DMS114 treated with DMSO at 0.1 percent for 48 hours (cell line): ENCODE data around the gene TICAM1.
"Not testable (repeated sequence)": the region's sequence is repeated elsewhere in the genome, so short reads cannot be mapped to it uniquely, and the experiment has no call there.

Experiments used
- DNase-seq: peaks from one replicate; lab custom pipeline; 2025; ENCODE audit not compliant: unreplicated experiment; lab: John Stamatoyannopoulos, UW

TICAM1 gene

GRCh38 chr19:4831304-4831978 lies at the start of gene TICAM1:
TSS of gene TICAM1 (minus strand) at chr19:4831712. CDS start at chr19:4818377, 13,335 bp downstream.
- no peak for DNase-seq

- DNase-seq, result no peak
These were observed 47.5 kb upstream of the TICAM1 start for GRCh38 chr19:4879041-4879440.

- no peak for DNase-seq
These were observed 47.0 kb upstream of the TICAM1 start for GRCh38 chr19:4878491-4878968.

- DNase-seq, result no peak
These were observed 46.4 kb upstream of the TICAM1 start for GRCh38 chr19:4877753-4878490.

DNA sequence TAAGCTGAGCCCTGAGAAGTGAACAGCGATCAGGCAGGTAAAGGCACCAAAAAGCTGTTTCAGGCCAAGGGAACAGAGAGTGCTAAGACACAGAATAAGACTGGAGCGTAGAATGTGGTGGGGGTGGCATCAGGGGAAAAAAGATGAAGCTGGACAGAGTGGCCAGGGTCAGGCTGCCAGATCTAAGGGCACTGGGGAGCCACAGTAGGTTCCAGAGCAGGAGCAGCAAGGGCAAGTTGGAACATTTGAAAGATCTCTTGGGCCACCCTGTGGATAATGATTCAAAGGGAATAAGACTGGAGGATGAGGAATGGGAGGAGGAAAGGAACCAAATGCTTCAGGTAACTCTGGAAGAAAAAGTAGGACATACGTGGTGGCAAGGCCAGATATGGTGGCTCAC lies 42.4 kb upstream of the TICAM1 start:
- no peak for DNase-seq

DNA sequence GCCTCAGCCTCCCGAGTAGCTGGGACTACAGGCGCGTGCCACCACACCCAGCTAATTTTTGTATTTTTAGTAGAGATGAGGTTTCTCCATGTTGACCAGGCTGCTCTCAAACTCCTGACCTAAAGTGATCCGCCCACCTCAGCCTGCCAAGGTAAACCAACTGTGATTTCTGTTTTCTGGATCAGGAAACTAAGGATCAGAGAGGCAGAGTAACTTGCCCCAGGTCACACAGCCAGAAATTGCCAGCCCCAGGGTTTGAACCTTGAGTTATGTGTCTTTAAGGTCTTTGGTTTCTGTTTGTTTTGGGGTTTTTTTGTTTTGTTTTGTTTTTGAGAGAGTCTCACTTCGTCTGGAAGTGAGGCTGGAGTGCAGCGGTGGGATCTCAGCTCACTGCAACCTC lies 40.2 kb upstream of the TICAM1 start:
- DNase-seq, result no peak

DNA sequence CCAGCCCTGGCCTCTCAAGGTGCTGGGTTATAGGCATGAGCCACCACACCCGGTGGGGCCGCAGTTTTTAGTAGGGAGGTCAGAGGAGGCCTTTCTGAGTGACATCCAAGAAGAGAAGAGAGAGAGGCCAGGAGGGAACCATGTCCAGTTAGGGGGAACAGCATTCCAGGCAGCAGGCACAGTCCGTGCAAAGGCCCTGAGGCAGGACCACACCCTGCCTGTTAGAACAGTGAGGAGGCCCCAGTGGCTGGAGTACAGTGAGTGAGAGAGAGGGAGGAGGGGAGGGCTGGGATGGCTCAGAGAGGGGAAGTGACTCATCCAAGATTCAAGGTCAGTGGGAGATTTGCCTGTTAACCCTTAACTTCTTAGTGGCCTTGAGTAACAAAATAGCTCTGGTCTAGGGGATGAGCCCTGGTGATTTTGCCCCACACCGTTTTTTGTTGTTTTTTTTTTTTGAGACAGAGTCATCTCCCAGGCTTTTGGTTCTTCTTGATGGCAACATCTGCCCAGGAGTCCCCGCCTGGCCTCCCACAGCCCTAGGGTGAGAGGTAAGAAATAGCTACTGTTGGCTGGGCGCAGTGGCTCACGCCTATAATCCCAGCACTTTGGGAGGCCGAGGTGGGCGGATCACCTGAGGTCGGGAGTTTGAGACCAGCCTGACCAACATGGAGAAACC lies 38.7 kb upstream of the TICAM1 start:
- no peak for DNase-seq

DNA sequence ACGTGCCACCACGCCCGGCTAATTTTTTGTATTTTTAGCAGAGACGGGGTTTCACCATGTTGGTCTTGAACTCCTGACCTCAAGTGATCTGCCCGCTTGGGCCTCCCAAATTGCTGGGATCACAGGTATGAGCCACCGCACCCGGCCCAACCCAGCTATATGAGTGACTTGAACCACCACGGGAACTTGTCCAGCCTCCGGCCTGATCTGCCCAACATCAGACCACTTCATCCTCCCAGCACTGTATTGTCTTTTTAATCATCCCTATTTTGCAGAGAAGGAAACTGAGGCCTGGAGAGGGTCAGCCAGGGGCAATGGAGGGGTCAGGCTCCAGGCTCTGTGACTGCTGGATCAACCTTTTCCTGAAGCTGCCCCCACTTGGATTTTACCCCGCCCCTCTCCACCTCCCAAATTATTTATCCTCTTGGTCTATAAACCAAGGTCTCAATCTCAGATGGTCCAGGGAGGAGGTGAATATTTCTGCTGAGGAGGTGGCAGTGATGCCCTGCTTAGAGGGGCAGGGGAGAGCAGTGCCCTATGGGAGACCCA lies 36.8 kb upstream of the TICAM1 start:
- DNase-seq, result no peak

DNA sequence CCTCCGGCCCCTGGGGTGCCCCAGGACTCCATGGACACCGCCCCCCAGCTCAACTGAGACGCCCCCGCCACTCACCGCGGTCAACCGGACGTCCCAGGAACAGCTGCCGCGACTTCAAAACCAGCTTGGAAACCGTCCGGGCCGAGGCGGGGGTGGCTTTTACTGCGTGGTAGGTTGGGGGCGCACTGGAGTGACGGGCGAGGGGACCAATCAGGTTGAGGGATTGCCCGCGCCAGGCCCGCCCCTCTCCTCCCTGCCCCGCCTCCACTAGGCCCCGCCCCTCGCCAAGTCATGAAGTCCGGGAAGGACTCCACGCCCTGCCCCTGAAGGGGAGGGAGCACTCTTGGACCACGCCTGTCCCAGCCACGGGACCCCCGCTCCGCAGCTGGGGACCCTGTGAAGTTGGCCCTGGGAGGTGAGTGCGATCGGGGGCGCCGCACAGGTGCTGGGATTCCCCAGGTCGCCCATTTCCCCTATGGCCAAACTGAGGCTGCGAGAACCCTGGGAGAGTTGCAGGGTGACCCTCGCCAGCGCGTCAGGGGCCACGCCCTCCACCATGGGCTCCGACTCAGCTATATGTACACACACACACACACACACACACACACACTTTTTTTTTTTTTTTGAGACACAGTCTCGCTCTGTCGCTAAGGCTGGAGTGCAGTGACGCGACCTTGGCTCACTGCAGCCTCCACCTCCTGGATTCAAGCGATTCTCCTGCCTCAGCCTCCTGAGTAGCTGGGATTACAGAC lies 36.2 kb upstream of the TICAM1 start, which contains the start of gene PLIN3:
Gene PLIN3 (minus strand): TSS at position 134 of the 752 bp plus-strand sequence. CDS start 6,273 bp downstream, outside the sequence.
- peak; percentile 65 for DNase-seq

DNA sequence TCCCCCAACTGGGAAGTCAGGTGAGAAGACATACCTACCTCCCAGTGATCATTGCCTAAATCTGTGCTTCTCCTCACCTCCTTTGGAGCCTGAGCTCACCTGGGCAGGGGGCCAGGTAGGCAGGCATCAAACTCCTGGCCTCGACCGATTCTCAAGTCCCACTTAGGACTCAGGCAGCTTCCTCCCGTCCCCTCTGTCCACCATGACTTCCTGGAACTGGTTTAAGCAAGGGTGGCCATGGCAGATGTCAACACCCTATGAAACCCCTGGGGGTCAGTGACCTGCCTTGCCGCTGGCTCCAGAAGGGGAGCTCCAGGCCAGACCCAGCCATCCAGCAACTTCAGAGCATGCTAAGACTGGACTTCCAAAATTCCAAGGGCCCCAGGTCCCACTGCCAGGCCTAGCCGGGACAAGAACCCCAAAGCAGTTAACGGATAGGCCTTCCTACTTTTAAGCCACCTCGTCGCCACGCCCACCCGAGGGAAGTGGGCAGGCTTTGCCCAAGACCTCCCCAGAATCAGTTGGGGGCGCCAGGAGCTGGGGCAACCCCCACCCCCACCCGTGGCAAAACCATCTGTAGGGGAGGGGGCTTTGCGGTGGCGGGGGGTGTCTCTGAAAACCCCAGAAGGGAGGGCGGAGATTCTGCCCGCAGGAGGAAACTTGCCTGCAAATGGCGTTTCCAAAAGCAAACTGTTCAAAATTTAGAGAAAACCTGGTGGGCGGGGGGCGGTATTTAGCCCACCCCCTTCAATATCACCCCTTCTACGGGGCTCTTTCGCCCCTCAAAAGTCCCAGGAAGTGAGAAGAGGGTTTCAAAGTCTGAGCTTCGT lies 35.3 kb upstream of the TICAM1 start:
- DNase-seq, result no peak

DNA sequence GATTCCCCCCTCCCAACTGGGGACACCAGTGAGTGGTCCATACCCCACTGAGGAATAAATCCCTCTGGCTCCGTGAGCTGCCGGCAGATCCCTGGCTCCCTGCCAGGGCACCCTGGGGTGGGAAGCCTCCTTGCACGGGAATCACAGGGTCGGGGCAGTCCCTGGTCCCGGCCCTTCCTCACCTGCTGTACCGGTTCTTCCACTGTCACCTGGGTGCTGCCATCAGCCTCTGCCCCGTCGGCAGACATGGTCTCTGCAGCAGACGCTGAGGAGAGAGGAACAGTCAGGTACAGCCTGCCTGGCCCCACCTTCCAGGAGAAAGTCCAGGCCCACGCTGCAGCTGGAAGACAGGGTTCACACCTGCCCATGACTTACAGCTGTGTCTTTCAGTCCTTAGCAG lies 29.6 kb upstream of the TICAM1 start:
- no peak for DNase-seq

DNA sequence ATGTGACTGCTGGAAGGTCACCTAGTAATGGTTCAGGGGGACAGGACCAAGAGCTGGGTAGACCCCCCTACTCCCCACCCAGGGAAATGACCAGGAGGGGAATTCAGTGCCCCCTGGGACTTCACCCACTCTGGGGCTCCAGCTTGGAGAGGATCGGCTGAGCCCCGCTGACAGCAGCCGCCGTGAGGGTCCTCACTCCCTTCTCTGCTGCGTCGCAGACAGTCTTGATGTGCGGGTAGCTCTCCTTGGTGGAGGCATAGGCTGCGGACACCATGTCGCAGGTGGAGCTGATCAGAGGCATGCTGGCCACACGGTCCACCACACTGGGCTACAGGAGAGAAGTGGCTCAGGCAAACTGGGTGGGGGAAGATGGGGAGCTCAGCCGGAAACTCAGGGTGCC lies 28.2 kb upstream of the TICAM1 start:
- DNase-seq, result no peak

- not testable (repeated sequence) for DNase-seq
These were observed 25.0 kb upstream of the TICAM1 start for GRCh38 chr19:4856468-4856867.

DNA sequence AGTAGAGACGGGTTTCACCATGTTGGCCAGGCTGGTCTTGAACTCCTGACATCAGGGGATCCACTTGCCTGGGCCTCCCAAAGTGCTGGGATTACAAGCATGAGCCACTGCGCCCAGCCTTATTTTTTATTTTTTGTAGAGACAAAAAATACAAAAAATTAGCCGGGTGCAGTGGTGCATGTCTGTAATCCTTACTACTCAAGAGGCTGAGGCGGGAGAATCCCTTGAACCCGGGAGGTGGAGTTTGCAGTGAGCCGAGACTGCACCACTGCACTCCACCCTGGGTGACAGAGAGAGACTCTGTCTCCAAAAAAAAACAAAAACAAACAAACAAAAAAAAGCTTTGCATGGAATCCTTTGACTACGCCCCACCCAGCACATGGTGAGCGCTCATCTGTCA lies 22.0 kb upstream of the TICAM1 start:
- DNase-seq, result not testable (repeated sequence)

- no peak for DNase-seq
These were observed 21.0 kb upstream of the TICAM1 start for GRCh38 chr19:4852484-4852883.

- no peak for DNase-seq
These were observed 20.2 kb upstream of the TICAM1 start for GRCh38 chr19:4851551-4852290.

- DNase-seq, result no peak
These were observed 17.5 kb upstream of the TICAM1 start for GRCh38 chr19:4849019-4849418.

DNA sequence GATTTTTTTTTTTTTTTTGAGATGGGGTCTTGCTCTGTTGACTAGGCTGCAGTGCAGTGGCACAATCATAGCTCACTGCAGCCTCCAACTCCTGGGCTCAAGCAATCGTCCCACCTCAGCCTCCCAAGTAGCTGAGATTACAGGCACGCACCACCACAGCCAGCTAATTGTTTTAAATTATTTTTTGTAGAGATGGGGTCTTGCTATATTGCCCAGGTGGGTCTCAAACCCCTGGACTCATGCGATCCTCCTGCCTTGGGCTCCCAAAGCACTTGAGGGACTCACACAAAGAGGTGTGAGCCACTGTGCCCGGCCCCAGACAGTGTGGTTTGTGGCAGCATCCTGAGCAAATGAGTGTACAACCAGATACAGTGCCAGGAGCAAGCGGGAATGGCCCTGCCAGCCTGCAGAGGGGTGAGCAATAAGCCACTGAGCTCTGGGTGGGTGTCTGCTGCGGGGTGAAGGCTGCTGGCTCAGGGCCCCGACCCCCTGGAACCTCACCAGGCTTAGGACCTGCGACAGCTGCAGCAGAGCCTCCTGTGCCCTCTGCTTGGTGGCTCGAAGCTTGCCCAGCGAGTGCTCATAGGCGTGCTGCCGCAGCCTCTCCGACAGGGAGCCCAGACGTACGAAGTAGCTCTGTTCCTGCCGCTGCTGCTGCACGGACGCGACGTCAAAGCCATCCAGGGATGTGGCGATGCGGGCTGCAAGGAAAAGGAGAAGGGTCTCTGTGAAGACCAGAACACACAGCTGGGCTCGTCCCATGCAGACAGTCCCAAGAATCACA lies 15.9 kb upstream of the TICAM1 start:
- no peak for DNase-seq
